HG03439 (cell line): ENCODE results near the gene C1QC.
"Not testable (repeated sequence)": the region's sequence is repeated elsewhere in the genome, so short reads cannot be mapped to it uniquely, and the experiment has no call there.

Source experiments
- ATAC-seq: cut with Tn5 transposase; IDR thresholded peaks from one replicate; pipeline ENCODE4 v1.9.1; 2021; ENCODE audit warnings: mild to moderate bottlenecking, moderate library complexity; ENCODE audit not compliant: unreplicated experiment

Gene C1QC

GRCh38 chr1:22645931-22646330 lies 2.5 kb downstream of the C1QC start:
- no peak for ATAC-seq

DNA sequence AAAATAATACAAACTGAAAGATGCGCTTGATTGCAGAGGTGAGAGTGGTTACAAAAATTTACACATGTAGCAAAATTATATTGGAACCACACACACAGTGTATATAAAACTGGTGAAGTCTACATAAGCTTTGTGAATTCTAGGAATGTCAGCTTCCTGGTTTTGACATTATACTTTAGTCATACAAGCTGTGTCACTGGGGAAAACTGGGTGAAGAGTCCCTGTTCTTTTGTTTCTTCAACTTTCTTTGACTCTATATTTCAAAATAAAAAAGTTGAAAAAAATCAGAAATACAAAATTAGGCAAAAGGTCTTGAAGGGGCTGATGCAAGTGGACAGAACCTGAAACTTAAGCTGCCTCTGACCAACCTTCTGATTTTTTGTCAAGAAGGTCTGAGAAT lies 3.0 kb downstream of the C1QC start:
- no peak for ATAC-seq

DNA sequence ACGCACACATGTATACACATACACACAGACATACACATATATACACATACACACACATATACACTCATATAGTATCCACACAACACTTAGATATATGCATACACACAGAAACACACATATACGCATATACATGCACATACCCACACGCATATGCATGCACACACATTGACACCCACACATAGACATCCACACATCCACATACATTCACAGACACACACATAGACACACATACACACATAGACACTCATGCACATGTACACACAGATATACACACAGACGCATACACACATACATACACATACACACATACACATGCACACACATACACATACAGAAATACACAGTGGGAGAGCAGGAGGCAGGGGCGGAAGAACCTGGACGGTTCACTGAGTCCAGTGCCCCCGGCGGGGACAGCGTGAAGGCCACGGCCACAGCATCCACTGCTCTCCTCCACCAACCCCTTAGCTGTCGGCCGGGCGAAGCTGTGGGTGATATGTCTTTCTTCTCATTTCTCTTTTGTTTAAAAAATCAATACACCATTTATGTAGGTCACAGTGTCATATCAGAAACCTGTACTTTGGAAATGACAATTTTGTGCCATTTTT lies 6.8 kb downstream of the C1QC start:
- ATAC-seq: no peak

GRCh38 chr1:22651941-22652856 lies 8.8 kb downstream of the C1QC start:
- ATAC-seq: no peak

GRCh38 chr1:22652881-22653316 lies 9.5 kb downstream of the C1QC start, which contains the start of gene C1QB:
TSS of gene C1QB (plus strand) at chr1:22653236. CDS start at chr1:22659463, 6,227 bp downstream.
- ATAC-seq: no peak

DNA sequence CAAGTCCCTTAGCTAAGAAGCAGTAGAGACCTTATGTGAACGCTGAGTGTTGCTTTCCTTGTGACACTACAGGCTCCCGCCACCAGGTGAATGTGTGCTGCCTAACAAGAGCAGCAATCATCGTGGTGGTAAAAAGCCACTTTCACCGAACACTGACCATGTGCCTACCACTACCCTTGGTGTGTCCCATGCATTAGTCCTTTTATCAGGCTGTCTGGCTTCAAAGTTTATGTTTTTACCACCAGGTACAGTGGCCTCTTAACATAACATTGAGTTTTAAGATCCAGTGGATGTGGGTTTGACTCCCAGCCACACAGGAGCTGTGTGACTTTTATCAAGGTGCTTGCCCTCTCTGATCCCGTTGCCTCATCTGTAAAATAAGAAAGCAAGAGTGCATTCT lies 11.3 kb downstream of the C1QC start:
- no peak for ATAC-seq

DNA sequence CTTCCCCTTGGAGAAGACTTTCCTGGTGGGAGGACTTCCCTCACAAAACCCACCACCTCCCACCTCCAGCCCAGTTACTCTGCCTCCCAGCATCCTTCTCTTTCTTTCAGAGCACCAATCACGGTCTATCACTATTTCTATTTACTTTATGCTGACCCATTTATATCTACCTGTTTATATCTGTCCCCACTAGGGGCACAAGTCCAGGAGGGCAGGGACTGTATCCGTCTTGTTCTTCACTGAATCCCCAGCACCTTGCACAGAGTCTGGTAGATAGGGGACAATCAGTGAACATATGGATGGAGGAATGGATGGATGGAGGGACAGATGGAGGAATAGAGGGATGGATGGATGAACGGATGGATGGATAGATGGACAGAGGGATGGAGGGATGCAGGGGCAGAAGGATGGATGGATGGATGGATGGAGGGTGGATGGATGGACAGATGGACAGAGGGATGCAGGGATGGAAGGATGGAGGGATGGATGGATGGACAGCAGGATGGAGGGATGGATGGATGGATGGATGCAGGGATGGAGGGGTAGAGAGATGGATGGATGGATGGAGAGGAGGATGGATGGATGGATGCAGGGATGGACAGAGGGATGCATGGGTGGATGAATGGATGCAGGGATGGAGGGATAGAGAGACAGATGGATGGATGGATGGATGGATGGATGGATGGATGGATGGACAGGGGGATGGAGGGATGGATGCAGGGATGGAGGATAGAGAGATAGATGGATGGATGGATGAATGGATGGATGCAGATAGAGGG lies 15.1 kb downstream of the C1QC start:
- no peak for ATAC-seq

- ATAC-seq: no peak
These were observed 17.3 kb downstream of the C1QC start for GRCh38 chr1:22660716-22661241.

DNA sequence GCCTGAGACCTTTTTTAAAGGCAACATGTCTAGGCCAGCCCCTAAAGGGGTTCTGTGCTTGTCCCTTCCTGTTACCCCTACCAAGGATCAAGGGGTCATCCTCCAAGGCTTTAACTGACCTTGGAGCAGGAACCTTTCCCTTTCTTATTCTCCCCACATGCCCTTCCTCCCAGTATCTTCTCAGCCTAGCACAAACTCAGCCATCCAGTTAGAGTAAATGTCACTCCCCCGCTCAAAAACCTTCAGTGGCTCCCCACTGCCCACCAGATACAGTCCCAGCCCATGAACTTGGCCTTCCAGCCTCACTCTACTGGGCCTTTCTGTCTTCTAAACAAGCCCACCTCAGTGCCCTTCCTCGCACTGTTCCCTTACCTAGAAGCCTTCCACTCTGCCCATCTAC lies 18.4 kb downstream of the C1QC start:
- ATAC-seq: no peak

- no peak for ATAC-seq
These were observed 18.9 kb downstream of the C1QC start for GRCh38 chr1:22662318-22662717.

GRCh38 chr1:22662986-22663408 lies 19.6 kb downstream of the C1QC start:
- no peak for ATAC-seq

GRCh38 chr1:22665752-22666151 lies 22.3 kb downstream of the C1QC start:
- no peak for ATAC-seq

- no peak for ATAC-seq
These were observed 23.0 kb downstream of the C1QC start for GRCh38 chr1:22666412-22666811.

DNA sequence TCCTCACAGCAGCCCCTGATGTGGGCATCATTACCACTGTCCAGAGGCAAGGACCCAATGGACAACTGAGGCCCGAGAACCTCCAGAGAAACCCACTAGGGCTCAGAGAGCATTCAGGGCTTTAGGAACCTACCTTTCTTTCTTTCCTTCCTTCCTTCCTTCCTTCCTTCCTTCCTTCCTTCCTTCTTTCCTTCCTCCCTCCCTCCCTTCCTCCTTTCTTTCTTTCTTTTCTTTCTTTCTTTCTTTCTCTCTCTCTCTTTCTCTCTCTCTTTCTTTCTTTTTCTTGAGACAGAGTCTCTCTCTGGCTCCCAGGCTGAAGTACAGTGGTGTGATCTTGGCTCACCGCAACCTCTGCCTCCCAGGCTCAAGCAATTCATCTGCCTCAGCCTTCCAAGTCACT lies 25.4 kb downstream of the C1QC start:
- ATAC-seq: not testable (repeated sequence)

- ATAC-seq: no peak
These were observed 27.0 kb downstream of the C1QC start for GRCh38 chr1:22670352-22670975.

GRCh38 chr1:22671999-22672398 lies 28.6 kb downstream of the C1QC start:
- no peak for ATAC-seq

GRCh38 chr1:22673486-22674409 lies 30.3 kb downstream of the C1QC start:
- ATAC-seq: no peak

- ATAC-seq: no peak
These were observed 30.9 kb downstream of the C1QC start for GRCh38 chr1:22674410-22674749.

GRCh38 chr1:22676151-22676550 lies 32.7 kb downstream of the C1QC start:
- not testable (repeated sequence) for ATAC-seq
